HepG2 (cell line): ENCODE data around the gene ZFP69B. TPM values are rescaled to one million over a fixed set of nuclear protein-coding genes. Genes with fewer than 3 reads are reported as not detected.

ENCODE experiments used
- CBFB ChIP-seq: sonication (generic); formaldehyde crosslinking; IDR thresholded peaks from 2 replicates; pipeline ENCODE4 v1.4.0; 2020; ENCODE audit warnings: missing genetic modification reagents
- EED ChIP-seq: sonication (generic); formaldehyde crosslinking; IDR thresholded peaks from 2 replicates; pipeline ENCODE4 v1.5.0; 2020; ENCODE audit warnings: mild to moderate bottlenecking, missing genetic modification reagents
- FOXC1 ChIP-seq: sonication (generic); formaldehyde crosslinking; IDR thresholded peaks from 2 replicates; pipeline ENCODE4 v1.8.0; 2022; ENCODE audit warnings: mild to moderate bottlenecking, missing genetic modification reagents, borderline replicate concordance
- ISL2 ChIP-seq: sonication (generic); formaldehyde crosslinking; IDR thresholded peaks from 2 replicates; pipeline ENCODE4 v1.5.0; 2020; ENCODE audit warnings: missing genetic modification reagents
- JUND ChIP-seq: sonication (generic); formaldehyde crosslinking; IDR thresholded peaks from 2 replicates; pipeline ENCODE4 v1.8.0; 2022; ENCODE audit warnings: mild to moderate bottlenecking, missing genetic modification reagents
- MYC ChIP-seq: sonication (generic); formaldehyde crosslinking; IDR thresholded peaks from 2 replicates; pipeline ENCODE4 v1.9.0; 2021; ENCODE audit warnings: missing genetic modification reagents, borderline replicate concordance
- PRDM4 ChIP-seq: sonication (generic); formaldehyde crosslinking; IDR thresholded peaks from 2 replicates; pipeline ENCODE4 v1.9.0; 2021; ENCODE audit warnings: missing genetic modification reagents, borderline replicate concordance
- RARA ChIP-seq: IDR thresholded peaks from 2 replicates; pipeline ENCODE4 v1.6.1; 2016; ENCODE audit warnings: missing genetic modification reagents, missing compliant biosample characterization
- RARG ChIP-seq: sonication (generic); formaldehyde crosslinking; IDR thresholded peaks from 2 replicates; pipeline ENCODE4 v1.4.0; 2020; ENCODE audit warnings: low read depth, mild to moderate bottlenecking, missing genetic modification reagents
- RNF219 ChIP-seq: sonication (generic); formaldehyde crosslinking; IDR thresholded peaks from 2 replicates; pipeline ENCODE4 v1.5.0; 2020; ENCODE audit warnings: mild to moderate bottlenecking, missing genetic modification reagents
- SP4 ChIP-seq: sonication (generic); formaldehyde crosslinking; IDR thresholded peaks from 2 replicates; pipeline ENCODE4 v1.8.1; 2023; ENCODE audit warnings: mild to moderate bottlenecking, missing genetic modification reagents
- STAT5B ChIP-seq: sonication (generic); formaldehyde crosslinking; IDR thresholded peaks from 2 replicates; pipeline ENCODE4 v1.4.0; 2020; ENCODE audit warnings: missing genetic modification reagents
- TEAD2 ChIP-seq: sonication (generic); formaldehyde crosslinking; IDR thresholded peaks from 2 replicates; pipeline ENCODE4 v1.9.0; 2021; ENCODE audit warnings: missing genetic modification reagents
- THAP11 ChIP-seq: IDR thresholded peaks from 2 replicates; pipeline ENCODE4 v1.6.1; 2016; ENCODE audit warnings: missing biosample characterization, missing genetic modification reagents
- TRIM24 ChIP-seq: sonication (generic); formaldehyde crosslinking; IDR thresholded peaks from 2 replicates; pipeline ENCODE4 v1.8.0; 2022; ENCODE audit warnings: mild to moderate bottlenecking, missing genetic modification reagents
- ZNF142 ChIP-seq: sonication (generic); formaldehyde crosslinking; IDR thresholded peaks from 2 replicates; pipeline ENCODE4 v1.4.0; 2020; ENCODE audit warnings: missing genetic modification reagents
- ZNF205 ChIP-seq: IDR thresholded peaks from 2 replicates; pipeline ENCODE4 v1.6.1; 2018; ENCODE audit warnings: missing biosample characterization, missing genetic modification reagents
- ZNF33B ChIP-seq: sonication (generic); formaldehyde crosslinking; IDR thresholded peaks from 2 replicates; pipeline ENCODE4 v1.5.1; 2020; ENCODE audit warnings: mild to moderate bottlenecking, missing genetic modification reagents
- ZNF598 ChIP-seq: sonication (generic); formaldehyde crosslinking; IDR thresholded peaks from 2 replicates; pipeline ENCODE4 v1.5.1; 2020; ENCODE audit warnings: mild to moderate bottlenecking, missing genetic modification reagents, borderline replicate concordance
- ZNF792 ChIP-seq: IDR thresholded peaks from 2 replicates; pipeline ENCODE4 v1.6.1; 2016
- ZNF83 ChIP-seq: sonication (generic); formaldehyde crosslinking; IDR thresholded peaks from 2 replicates; pipeline ENCODE4 v1.4.0; 2020; ENCODE audit warnings: missing genetic modification reagents, mild to moderate bottlenecking, borderline replicate concordance
- polyA plus RNA-seq, 8 experiments: library from polyadenylated mRNA; depleted of rRNA in 3 of 8; stranded (reverse) in 7 of 8; unstranded in 1 of 8; fragments of >200 nt; fragmentation: Illumina TruSeq in 4 of 8; extraction: Trizol in 4 of 8; gene quantifications; 2 replicates each; pipeline versions ENCODE4 v1.2.1 to v1.2.3, GENCODE V29; 2011 to 2016; ENCODE audit warnings: low read depth in 4 of 8, missing spikeins in 1 of 8, mixed read lengths in 1 of 8; ENCODE audit not compliant: insufficient read depth in 1 of 8
- total RNA-seq, 5 experiments: library from RNA; depleted of rRNA; stranded (reverse); fragments of >200 nt; fragmentation: Illumina TruSeq; extraction: Trizol; gene quantifications; 2 replicates each; pipeline ENCODE4 v1.2.3, GENCODE V29; 2016; ENCODE audit warnings: low read depth in 1 of 5

Gene ZFP69B
- total and polyA plus RNA-seq, 2 of the 13 experiments (the other 11 are each of a cell fraction or from before 2014, with no cell fraction given): 4.6 to 7.7 TPM

GRCh38 chr1:40476924-40477677 is 26.8 kb downstream of the ZFP69B start, which contains the start of gene ZFP69 (continued):
- TF ChIP-seq EED: peak; percentile 22; the same call in 1 of the 2 replicates
- TF ChIP-seq ZNF83 (CRISPR knock-in tag): no peak
- TF ChIP-seq PRDM4 (CRISPR knock-in tag): no peak
- TF ChIP-seq ZNF598 (CRISPR knock-in tag): no peak
- TF ChIP-seq RARA (CRISPR knock-in tag): no peak
- TF ChIP-seq RNF219: no peak
- TF ChIP-seq SP4 (CRISPR knock-in tag): peak; percentile 60
- TF ChIP-seq TEAD2: no peak
- TF ChIP-seq ISL2 (CRISPR knock-in tag): no peak
- 0 out of 2 replicates have a peak, but pooled peaks have one; percentile 47 for TF ChIP-seq FOXC1 (CRISPR knock-in tag)
- TF ChIP-seq CBFB: no peak
- TF ChIP-seq ZNF792: 0 out of 2 replicates have a peak, but pooled peaks have one; percentile 26
- peak; percentile 81; the same call in 1 of the 2 replicates for TF ChIP-seq ZNF142 (CRISPR knock-in tag)
- no peak for TF ChIP-seq STAT5B (CRISPR knock-in tag)
- TF ChIP-seq THAP11 (CRISPR knock-in tag): peak; percentile 75
- TF ChIP-seq ZNF33B (CRISPR knock-in tag): no peak
- TF ChIP-seq JUND (CRISPR knock-in tag): no peak
- TF ChIP-seq ZNF205 (CRISPR knock-in tag): no peak
- TF ChIP-seq TRIM24 (CRISPR knock-in tag): no peak
- peak; percentile 57; the same call in 1 of the 2 replicates for TF ChIP-seq MYC
- no peak for TF ChIP-seq RARG (CRISPR knock-in tag)
- TF ChIP-seq, all 625 proteins: peak for 154
